HG02870 (cell line): ENCODE measurements around the gene HP1BP3.

Experiments
- ATAC-seq: cut with Tn5 transposase; IDR thresholded peaks from one replicate; pipeline ENCODE4 v1.9.1; 2021; ENCODE audit warnings: mild to moderate bottlenecking, moderate library complexity; ENCODE audit not compliant: unreplicated experiment

The HP1BP3 gene

GRCh38 chr1:20715406-20715805, 71.7 kb downstream of the HP1BP3 start:
- no peak for ATAC-seq

- no peak for ATAC-seq
Observed at GRCh38 chr1:20713440-20713839, 73.7 kb downstream of the HP1BP3 start.

DNA sequence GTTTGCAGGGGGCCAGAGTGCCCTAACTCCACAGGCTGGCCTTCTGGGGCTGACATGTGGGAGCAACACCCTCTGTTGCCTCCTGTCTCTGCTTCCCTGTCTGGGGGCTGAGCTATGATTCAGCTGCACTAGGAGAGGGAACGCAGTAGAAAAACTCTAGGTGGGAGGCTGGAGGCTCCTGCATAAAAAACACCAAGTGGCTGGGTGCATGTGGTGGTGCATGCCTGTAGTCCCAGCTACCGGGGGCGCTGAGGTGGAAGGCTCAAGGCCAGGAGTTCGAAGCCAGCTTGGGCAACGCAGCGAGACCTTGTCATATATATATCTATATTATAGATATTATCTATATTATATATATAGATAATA, 74.9 kb downstream of the HP1BP3 start:
- ATAC-seq: no peak

GRCh38 chr1:20711285-20712214, 75.6 kb downstream of the HP1BP3 start:
- ATAC-seq: no peak

DNA sequence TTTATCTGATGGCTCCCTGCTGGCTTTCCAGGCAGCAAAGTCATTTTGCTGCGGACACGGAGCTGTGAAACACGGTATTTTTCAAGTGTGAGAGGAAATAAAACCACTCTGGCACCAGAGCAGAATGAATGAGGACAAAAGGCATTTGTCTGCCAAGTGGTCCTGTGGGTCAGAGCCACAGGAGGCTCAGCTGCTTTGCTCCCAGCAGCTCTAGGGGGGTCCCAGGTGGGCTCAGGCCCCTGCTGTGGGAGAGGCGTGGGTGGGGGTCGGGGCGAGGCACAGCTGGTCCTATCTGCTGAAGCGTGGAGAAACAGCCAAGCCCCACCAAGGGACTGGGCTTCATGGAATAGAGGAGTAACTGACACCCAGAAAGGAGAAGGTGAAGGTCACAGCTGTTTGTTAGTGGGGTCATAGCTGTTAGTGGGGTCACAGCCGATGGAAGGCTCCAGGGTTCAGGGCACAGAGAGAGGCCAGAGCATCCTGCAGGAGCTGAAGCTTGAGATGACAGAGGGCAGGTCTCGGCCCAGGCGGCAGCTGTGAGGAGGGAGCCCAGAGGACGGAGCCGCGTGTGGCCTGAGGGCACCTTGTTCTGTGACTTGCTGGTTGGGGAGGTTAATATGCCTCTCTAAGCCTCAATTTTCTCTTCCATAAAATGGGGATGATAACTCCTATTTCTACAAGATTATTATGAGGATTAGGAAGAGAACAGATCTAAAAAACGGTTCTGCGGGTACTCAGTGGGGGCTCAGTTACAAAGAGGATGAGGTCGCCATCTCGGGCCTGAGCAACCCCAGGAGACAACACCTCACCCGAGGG, 76.4 kb downstream of the HP1BP3 start:
- ATAC-seq: no peak

- no peak for ATAC-seq
Observed at GRCh38 chr1:20709868-20710267, 77.2 kb downstream of the HP1BP3 start.

DNA sequence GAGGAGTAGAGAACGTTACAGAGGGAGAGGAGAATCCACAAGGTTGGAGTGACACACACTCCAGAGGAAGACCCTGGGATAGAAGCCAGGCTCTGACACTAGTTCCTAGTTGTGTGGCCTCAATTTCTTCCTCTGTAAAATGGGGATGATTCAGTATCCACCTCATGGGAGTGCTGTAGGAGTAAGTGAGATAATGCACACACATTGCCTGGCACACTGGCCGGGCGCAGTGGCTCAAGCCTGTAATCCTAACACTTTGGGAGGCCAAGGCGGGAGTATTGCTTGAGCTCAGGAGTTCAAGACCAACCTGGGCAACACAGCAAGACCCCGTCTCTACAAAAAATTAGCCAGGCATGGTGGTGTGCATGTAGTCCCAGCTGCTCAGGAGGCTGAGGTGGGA, 78.2 kb downstream of the HP1BP3 start:
- ATAC-seq: no peak

GRCh38 chr1:20708057-20708456, 79.0 kb downstream of the HP1BP3 start:
- ATAC-seq: no peak

- no peak for ATAC-seq
Observed at GRCh38 chr1:20706841-20707240, 80.3 kb downstream of the HP1BP3 start.

DNA sequence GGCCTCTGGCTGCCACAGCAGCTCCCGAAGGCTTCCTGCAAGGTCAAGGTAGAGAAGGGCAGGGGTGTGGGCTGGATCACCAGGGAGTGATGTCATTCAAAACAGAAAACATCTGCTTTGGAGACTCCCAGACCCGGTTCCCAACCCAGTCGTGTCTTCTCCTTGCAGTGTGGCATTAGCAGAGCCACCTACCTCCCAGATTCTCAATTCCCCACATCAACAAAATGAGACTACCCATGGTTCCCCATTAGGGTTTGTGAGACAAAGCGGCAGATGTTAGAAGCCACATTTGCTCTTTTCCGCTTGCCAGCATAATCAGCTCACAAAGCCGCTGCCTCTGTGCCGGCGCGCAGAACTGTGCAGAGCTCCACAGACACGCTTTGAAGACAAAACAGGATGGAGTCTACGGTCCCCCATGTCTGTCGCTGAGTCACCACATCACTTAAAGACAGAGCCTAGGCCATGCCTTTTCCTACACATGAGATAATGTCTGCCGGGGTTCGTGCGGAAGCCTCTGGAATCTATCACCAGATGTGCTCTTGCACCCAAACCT, 81.8 kb downstream of the HP1BP3 start:
- no peak for ATAC-seq

DNA sequence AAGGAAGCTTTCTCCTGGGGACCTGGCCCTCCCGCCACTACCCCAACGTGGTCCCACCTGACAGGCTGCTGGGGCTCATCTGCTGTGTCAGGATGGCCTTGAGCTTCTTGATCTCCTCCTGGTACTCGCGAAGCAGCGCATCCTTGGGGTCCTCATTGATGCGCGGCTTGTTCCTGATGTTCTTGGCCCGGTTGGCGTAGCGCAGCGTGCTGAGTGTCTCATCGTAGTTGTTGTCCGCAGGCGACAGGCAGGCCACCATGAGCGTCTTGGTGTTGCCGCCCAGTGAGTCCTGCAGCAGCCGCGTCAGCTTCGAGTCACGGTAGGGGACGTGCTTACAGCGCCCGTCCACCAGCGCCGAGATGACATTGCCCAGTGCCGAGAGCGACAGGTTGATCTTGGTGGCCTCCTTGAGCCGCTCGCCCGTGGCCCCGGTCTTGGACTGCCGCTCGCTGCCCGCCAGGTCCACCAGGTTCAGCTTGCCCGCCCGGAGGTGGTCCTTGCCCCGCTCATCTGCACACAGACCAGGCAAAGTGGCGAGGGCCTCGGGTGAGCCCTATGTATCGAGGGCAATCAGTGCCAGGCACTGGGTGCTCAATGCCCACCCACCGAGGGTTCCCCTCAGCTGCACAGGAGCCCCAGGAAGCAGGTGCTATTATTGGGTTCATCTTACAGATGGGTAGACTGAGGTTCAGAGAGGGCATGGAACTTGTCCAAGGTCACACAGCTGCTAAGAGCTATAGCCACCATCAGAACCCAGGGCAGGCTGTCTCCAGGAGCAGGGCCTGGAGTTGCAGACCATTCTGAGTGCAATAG, 82.5 kb downstream of the HP1BP3 start:
- no peak for ATAC-seq

DNA sequence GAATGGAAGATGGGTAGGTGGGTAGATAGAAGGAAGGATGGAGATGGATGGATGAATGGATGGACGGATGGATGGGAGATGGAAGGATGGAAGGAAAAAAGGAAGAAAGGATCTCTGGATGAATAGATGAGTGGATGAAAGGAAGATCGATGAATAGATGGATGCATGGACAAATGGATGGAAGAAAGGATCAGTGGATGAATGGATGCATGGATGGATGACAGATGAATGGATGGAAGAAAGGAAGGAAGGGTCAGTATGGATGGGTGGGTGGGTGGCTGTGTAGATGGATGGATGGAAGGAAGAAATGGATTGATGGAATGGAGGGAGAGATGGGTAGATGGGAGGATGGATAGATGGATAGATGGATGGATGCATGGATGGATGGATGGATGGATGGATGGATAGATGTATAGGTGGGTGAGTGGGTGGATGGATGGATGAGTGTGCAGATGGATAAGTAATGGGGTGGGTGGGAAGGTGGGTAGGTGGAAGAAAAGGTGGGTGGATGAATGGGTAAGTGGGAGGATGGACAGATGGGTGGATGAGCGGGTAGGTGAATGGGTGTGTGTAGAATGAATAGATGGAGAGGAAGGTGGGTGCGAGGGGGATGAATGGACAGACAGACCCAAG, 83.9 kb downstream of the HP1BP3 start:
- ATAC-seq: no peak

DNA sequence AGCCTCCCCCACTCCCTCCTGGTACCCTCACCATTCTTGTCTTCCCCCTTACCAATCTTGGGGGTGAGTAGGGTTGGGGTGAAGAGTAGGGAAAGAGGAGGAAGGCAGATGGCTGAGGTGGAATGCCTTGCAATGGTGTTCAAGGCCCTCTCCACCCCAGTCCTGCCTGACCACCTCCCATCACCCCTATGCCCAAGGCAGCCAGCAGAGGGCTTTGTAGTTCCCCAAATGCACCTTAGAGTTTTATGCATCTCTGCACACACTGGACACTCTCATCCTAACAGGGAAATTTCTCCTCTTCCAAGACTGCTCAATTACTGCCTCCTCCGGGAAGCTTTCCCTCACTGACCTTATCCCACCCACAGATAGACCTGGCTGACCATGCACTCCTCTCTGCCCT, 84.7 kb downstream of the HP1BP3 start:
- ATAC-seq: no peak

- ATAC-seq: no peak
Observed at GRCh38 chr1:20701847-20702246, 85.3 kb downstream of the HP1BP3 start.

GRCh38 chr1:20701446-20701845, 85.7 kb downstream of the HP1BP3 start:
- no peak for ATAC-seq

DNA sequence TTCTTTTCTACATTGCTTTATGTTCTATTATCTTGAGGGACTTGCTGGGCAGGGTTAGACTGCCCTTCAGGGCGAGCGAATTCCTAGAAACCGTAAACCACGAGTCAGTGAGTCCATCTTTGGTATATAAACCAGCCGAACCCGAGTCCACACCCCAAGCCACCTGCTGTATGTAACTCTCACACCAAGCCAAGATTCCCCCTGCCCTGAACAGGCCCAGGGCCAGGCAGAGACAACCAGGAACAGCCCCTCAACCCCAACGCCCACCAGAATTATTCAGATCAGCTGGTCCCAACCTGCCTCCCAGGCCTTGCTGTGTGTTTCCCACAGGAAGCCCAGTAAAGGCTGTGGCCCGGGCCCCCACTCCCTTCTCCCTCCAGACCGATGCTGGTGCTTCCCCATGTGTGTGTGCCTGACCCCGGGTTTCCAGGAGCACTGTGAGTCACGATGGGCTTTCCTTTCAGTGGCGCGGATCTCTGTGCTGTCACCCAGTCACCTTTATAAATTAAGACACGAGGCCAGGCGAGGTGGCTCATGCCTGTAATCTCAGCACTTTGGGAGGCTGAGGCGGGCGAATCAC, 86.4 kb downstream of the HP1BP3 start:
- no peak for ATAC-seq

DNA sequence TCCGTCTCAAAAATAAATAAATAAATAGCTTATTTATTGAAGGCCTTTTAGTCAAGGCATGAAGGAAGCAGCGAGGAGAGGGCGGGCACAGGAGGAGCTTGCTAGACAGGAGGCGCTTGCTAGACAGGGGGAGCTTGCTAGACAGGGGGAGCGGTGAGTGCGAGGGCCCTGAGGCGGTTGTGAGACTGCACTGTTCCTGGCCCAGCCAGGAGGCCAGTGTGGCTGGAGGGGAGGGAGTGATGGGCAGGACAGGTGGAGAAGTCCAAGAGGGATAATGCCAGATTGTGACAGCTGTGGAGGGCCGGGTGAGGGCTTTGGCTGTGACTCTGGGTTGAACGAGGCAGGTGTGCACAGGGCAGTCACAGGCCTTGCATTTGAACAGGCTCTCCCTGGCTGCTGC, 87.5 kb downstream of the HP1BP3 start:
- ATAC-seq: no peak

GRCh38 chr1:20698195-20698910, 88.8 kb downstream of the HP1BP3 start:
- no peak for ATAC-seq

- ATAC-seq: no peak
Observed at GRCh38 chr1:20697563-20697962, 89.5 kb downstream of the HP1BP3 start.
